Hepatocyte (in vitro differentiated cells): ENCODE results near the gene GRM6.

Experiments
- EZH2 ChIP-seq: fragments of 200-600 bp; sonication (generic); IDR thresholded peaks from 2 replicates; pipeline ENCODE4 v1.6.1; 2016; ENCODE audit warnings: antibody characterized with exemption, mild to moderate bottlenecking, borderline replicate concordance
- TF ChIP-seq, protein P1 (sequence below): fragments of 200-600 bp; sonication (generic); IDR thresholded peaks from 2 replicates; pipeline ENCODE4 v1.5.1; 2016; ENCODE audit warnings: antibody characterized with exemption, mild to moderate bottlenecking; ENCODE audit not compliant: poor library complexity

DNA sequence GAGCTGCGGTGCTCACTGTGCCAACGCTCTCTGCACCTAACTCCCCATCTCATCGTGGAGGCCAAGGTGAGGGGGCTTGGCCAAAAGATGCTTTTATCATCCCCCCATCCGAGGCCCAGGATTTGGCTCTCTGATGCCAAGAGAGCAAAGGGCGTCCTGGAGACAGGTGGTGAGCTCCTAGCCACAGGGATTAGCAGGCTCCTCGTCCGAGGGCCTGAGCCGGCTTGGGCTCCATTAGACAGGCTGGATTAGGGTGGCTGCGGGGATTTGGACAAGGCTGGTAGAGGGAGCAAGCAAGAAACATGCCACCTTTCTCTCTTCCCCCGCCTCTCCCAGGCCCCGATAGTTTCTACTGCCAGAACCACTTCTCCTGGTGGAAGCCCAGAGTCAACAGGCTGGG is 1.0 kb upstream of the GRM6 start:
- TF ChIP-seq, protein P1, sequence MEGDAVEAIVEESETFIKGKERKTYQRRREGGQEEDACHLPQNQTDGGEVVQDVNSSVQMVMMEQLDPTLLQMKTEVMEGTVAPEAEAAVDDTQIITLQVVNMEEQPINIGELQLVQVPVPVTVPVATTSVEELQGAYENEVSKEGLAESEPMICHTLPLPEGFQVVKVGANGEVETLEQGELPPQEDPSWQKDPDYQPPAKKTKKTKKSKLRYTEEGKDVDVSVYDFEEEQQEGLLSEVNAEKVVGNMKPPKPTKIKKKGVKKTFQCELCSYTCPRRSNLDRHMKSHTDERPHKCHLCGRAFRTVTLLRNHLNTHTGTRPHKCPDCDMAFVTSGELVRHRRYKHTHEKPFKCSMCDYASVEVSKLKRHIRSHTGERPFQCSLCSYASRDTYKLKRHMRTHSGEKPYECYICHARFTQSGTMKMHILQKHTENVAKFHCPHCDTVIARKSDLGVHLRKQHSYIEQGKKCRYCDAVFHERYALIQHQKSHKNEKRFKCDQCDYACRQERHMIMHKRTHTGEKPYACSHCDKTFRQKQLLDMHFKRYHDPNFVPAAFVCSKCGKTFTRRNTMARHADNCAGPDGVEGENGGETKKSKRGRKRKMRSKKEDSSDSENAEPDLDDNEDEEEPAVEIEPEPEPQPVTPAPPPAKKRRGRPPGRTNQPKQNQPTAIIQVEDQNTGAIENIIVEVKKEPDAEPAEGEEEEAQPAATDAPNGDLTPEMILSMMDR, result no peak
- no peak for TF ChIP-seq EZH2
